ENCODE results near the gene TLN1. TPM values are rescaled to one million over a fixed set of nuclear protein-coding genes. Genes with fewer than 3 reads are reported as not detected.

The TLN1 gene
- total and polyA plus RNA-seq, 10 of the 15 experiments (the other 5 are each of a cell fraction or from before 2014, with no cell fraction given) = 11.6 to 305 (median 71.9) TPM

GRCh38 chr9:35729700-35730485 lies 2.1 kb downstream of the TLN1 start (continued):
- TF ChIP-seq DPF2 (IDR thresholded peaks at IDR 0.05) (peak; percentile 39), SIN3A (IDR thresholded peaks at IDR 0.05; ENCODE audit: low read depth, low read length) (0 out of 2 replicates have a peak, but pooled peaks have one; percentile 5), ESRRA (IDR thresholded peaks at IDR 0.05; ENCODE audit: low read length) (no peak), EP300 (IDR thresholded peaks at IDR 0.05; ENCODE audit: borderline replicate concordance in 1 of 2, control insufficient read depth in 1 of 2, low read depth in 2 of 2, low read length in 2 of 2) (peak in 1 of 2 experiments; percentile 11; a peak in 1 of 4 replicates), EZH2 (IDR thresholded peaks at IDR 0.05; ENCODE audit: borderline replicate concordance, control insufficient read depth, low read depth, low read length) (no peak), NR2F1 (conservative IDR thresholded peaks at IDR 0.05) (peak; percentile 78)

- ChIA-PET SMC1A (ENCODE audit: uncharacterized antibody, unreplicated experiment) (interaction anchor here (0.6 to 8.0 kb wide), 13 partner anchors 15 to 153 kb away, joined by 3 to 145 read pairs (median 10); partner anchors contain the start of genes ARHGEF39, CCDC107, GBA2 and HINT2), CTCF (interaction anchor here (1.1 to 9.5 kb wide), 15 partner anchors 17 to 153 kb away, joined by 3 to 183 read pairs (median 20); partner anchors contain the start of genes ARHGEF39, CCDC107, GBA2 and HINT2), POLR2A (interaction anchor here (1.1 to 8.1 kb wide), 9 partner anchors 18 to 124 kb away, joined by 3 to 163 read pairs (median 14); partner anchors contain the start of genes ARHGEF39, CCDC107, GBA2 and HINT2), RAD21 (ENCODE audit: unreplicated experiment) (interaction anchor here (1.0 to 8.6 kb wide), 10 partner anchors 19 to 615 kb away, joined by 3 to 133 read pairs (median 26); partner anchors contain the start of genes ARHGEF39, CCDC107, CD72 and GBA2)
- BruUV-seq (replicated peaks) = no TSS peak
- intact Hi-C loops (cut with micrococcal nuclease; ENCODE audit: unreplicated experiment) (loop anchor here (1.0 to 10.0 kb wide), 3 partner anchors 33 to 654 kb away; partner anchors contain the start of genes CCDC107, FANCG, RMRP and VCP), in situ Hi-C loops (cut with MboI) (loop anchor here (5.0 kb wide), 1 partner anchor 122 kb away; the partner anchor contains the start of gene TESK1)
- no peak overlapping the region for H2AFZ ChIP-seq (ENCODE audit: control insufficient read depth, low read depth, low read length)
- H3K4me2 ChIP-seq (ENCODE audit: control insufficient read depth, insufficient read depth) = peak overlapping the region; percentile 99
- no peaks in the 10 kb centered on the region for H3K9me3 ChIP-seq (replicated peaks; ENCODE audit: control insufficient read depth, insufficient read depth, low read length)
- H4K20me1 ChIP-seq (ENCODE audit: control insufficient read depth, insufficient read depth) = no peaks in the 10 kb centered on the region
- no peak for DNase-seq (ENCODE audit: low read depth, low spot score)
- H3K27me3 ChIP-seq (replicated peaks in 1 of 2; ENCODE audit: control insufficient read depth in 2 of 2, insufficient read depth in 2 of 2, low read length in 1 of 2) = no peaks in the 10 kb centered on the region
- WGBS (ENCODE audit: insufficient coverage, insufficient replicate concordance, low lambda C conversion rate, missing lambda C conversion rate) = 0% methylated on average over 3 of the region's 3 CpGs
- H3K4me3 ChIP-seq = peak overlapping the region; percentile 93
- H3K9ac ChIP-seq (ENCODE audit: control insufficient read depth, insufficient read depth, low read length) = peak overlapping the region; percentile 90
- peaks cover 13% of the 10 kb centered on the region in 2 experiments; a peak in 3 of 4 replicates for H3K36me3 ChIP-seq (ENCODE audit: control insufficient read depth in 2 of 2, insufficient read depth in 2 of 2, low read length in 1 of 2)
- FAIRE-seq = no peak
- H3K79me2 ChIP-seq (ENCODE audit: control insufficient read depth, insufficient read depth, low read length) = peaks cover 76% of the 10 kb centered on the region
- ATAC-seq = no peak
- peaks cover 23% of the 10 kb centered on the region for H3K4me1 ChIP-seq (ENCODE audit: control insufficient read depth, insufficient read depth, low read length)
- peak overlapping the region; percentile 92 for H3K27ac ChIP-seq (ENCODE audit: control insufficient read depth, insufficient read depth)
- TF ChIP-seq TCF7 (IDR thresholded peaks at IDR 0.05; ENCODE audit: borderline replicate concordance) (no peak), TCF12 (IDR thresholded peaks at IDR 0.05; ENCODE audit: low read depth, low read length) (no peak), PBX3 (IDR thresholded peaks at IDR 0.05; ENCODE audit: insufficient replicate concordance, low read depth, low read length) (no peak), CREB1 (IDR thresholded peaks at IDR 0.05; ENCODE audit: low read depth) (no peak), ATF7 (IDR thresholded peaks at IDR 0.05; ENCODE audit: low read depth) (no peak), CUX1 (IDR thresholded peaks at IDR 0.05; ENCODE audit: insufficient replicate concordance, low read depth, low read length) (no peak), POLR2AphosphoS2 (IDR thresholded peaks at IDR 0.05; ENCODE audit: low read depth, low read length) (no peak), ZNF274 (IDR thresholded peaks at IDR 0.05; ENCODE audit: insufficient read depth, insufficient read length) (no peak), RB1 (IDR thresholded peaks at IDR 0.05; ENCODE audit: borderline replicate concordance) (no peak)
Observed at GRCh38 chr9:35729101-35729500, 2.9 kb downstream of the TLN1 start.
